H1 (cell line): ENCODE measurements around the gene LMAN1L. TPM values are rescaled to one million over a fixed set of nuclear protein-coding genes. Genes with fewer than 3 reads are reported as not detected.
A peak's percentile ranks its signal among the peaks of the same experiment; 100 is the strongest.

Experiments used
- CTCF ChIA-PET: fragments of 300-600 bp; sonication (Branson Sonifier 250); formaldehyde crosslinking; loops from one replicate; lab custom pipeline; 2021; ENCODE audit not compliant: partially characterized antibody; lab: Charles Lee
- POLR2A ChIA-PET: fragments of 300-600 bp; sonication (Branson Sonifier 250); formaldehyde crosslinking; loops from one replicate; lab custom pipeline; 2021; ENCODE audit warnings: inconsistent platforms; ENCODE audit not compliant: partially characterized antibody; lab: Charles Lee
- DNase-seq, 2 experiments: peaks; one replicate each; pipeline versions ENCODE4 v3.0.0 to v3.0.0-alpha.2; 2010 to 2022; ENCODE audit warnings: low spot score in 2 of 2, low read depth in 1 of 2, mixed read lengths in 1 of 2
- FAIRE-seq: peaks from 2 replicates; lab custom pipeline; 2011; peaks lifted over from hg19 to GRCh38; lab: Jason Lieb, UNC
- H2AFZ ChIP-seq: 2 replicates; pipeline ENCODE4 v1.8.1; 2012; ENCODE audit warnings: low read length, inconsistent platforms
- H2AK5ac ChIP-seq: 2 replicates; pipeline ENCODE4 v1.6.1; 2013; ENCODE audit warnings: low read depth, low read length
- H2BK120ac ChIP-seq: replicated peaks from 2 replicates; pipeline ENCODE3; 2013; ENCODE audit warnings: low read depth, low read length, inconsistent platforms
- H2BK12ac ChIP-seq: 2 replicates; pipeline ENCODE4 v1.6.1; 2013; ENCODE audit warnings: low read depth, low read length
- H2BK15ac ChIP-seq: 2 replicates; pipeline ENCODE4 v1.6.1; 2013; ENCODE audit warnings: low read length
- H2BK20ac ChIP-seq: 2 replicates; pipeline ENCODE4 v1.6.1; 2013; ENCODE audit warnings: low read length
- H2BK5ac ChIP-seq: 2 replicates; pipeline ENCODE4 v1.6.1; 2013; ENCODE audit warnings: low read depth, low read length
- H3K14ac ChIP-seq: 2 replicates; pipeline ENCODE4 v1.6.1; 2013; ENCODE audit warnings: inconsistent platforms; ENCODE audit not compliant: insufficient read length
- H3K18ac ChIP-seq: 2 replicates; pipeline ENCODE4 v1.6.1; 2013; ENCODE audit warnings: low read length; ENCODE audit errors: extremely low read depth
- H3K23ac ChIP-seq: 2 replicates; pipeline ENCODE4 v1.6.1; 2013; ENCODE audit warnings: inconsistent platforms; ENCODE audit not compliant: insufficient read length
- H3K23me2 ChIP-seq: 2 replicates; pipeline ENCODE4 v1.6.1; 2013; ENCODE audit warnings: low read depth, low read length
- H3K27ac ChIP-seq: 2 replicates; pipeline ENCODE4 v1.6.1; 2011; ENCODE audit warnings: low read depth, low read length, inconsistent platforms
- H3K27me3 ChIP-seq, 4 experiments: replicated peaks in 1 of 4; 1 replicate in 1 of 4; 2 replicates in 3 of 4; pipeline versions ENCODE4 v1.6.1 to v1.8.1; 2011 to 2013; ENCODE audit warnings: low read length in 3 of 4, mild to moderate bottlenecking in 3 of 4, inconsistent platforms in 2 of 4, mixed read lengths in 2 of 4, moderate library complexity in 1 of 4; ENCODE audit not compliant: control insufficient read depth in 3 of 4, insufficient read depth in 3 of 4; ENCODE audit errors: extremely low read depth in 1 of 4
- H3K36me3 ChIP-seq, 4 experiments: 2 replicates each; pipeline versions ENCODE4 v1.6.1 to v1.8.1; 2011 to 2013; ENCODE audit warnings: mild to moderate bottlenecking in 4 of 4, low read length in 3 of 4, moderate library complexity in 2 of 4, control low read depth in 1 of 4, inconsistent platforms in 1 of 4; ENCODE audit not compliant: insufficient read depth in 4 of 4, control insufficient read depth in 2 of 4
- H3K4ac ChIP-seq: replicated peaks from 2 replicates; pipeline ENCODE3; 2013; ENCODE audit warnings: low read length, low read depth, mixed read lengths, inconsistent platforms; ENCODE audit not compliant: insufficient read length
- H3K4me1 ChIP-seq, 4 experiments: replicated peaks in 1 of 4; 1 replicate in 1 of 4; 2 replicates in 3 of 4; pipeline versions ENCODE4 v1.6.1 to v1.8.1; 2011 to 2013; ENCODE audit warnings: low read length in 3 of 4, inconsistent platforms in 2 of 4, mixed read lengths in 1 of 4; ENCODE audit not compliant: insufficient read depth in 4 of 4, control insufficient read depth in 3 of 4
- H3K4me2 ChIP-seq, 2 experiments: 2 replicates each; pipeline versions ENCODE4 v1.6.1 to v1.8.1; 2011 to 2013; ENCODE audit warnings: low read depth in 2 of 2, low read length in 2 of 2, control low read depth in 1 of 2, inconsistent platforms in 1 of 2, mild to moderate bottlenecking in 1 of 2; ENCODE audit not compliant: insufficient read depth in 1 of 2
- H3K4me3 ChIP-seq, 4 experiments: fragments of 200-600, 300-600 bp in 1 of 4; sonication (generic), shearing (Covaris generic), sonication (Bioruptor Twin) in 1 of 4; 2 replicates each; pipeline versions ENCODE4 v1.5.1 to v1.8.1; 2011 to 2016; ENCODE audit warnings: low read length in 4 of 4, low read depth in 3 of 4, control low read depth in 2 of 4, inconsistent platforms in 2 of 4, mild to moderate bottlenecking in 2 of 4, mixed read lengths in 1 of 4, moderate library complexity in 1 of 4; ENCODE audit not compliant: insufficient read depth in 2 of 4; ENCODE audit errors: extremely low read depth in 1 of 4
- H3K56ac ChIP-seq: replicated peaks from 2 replicates; pipeline ENCODE3; 2013; ENCODE audit warnings: low read depth, mild to moderate bottlenecking, mixed read lengths, low read length, inconsistent platforms; ENCODE audit not compliant: insufficient read length
- H3K79me1 ChIP-seq: 2 replicates; pipeline ENCODE4 v1.6.1; 2013; ENCODE audit warnings: low read depth, low read length, control low read depth
- H3K79me2 ChIP-seq, 2 experiments: 2 replicates each; pipeline versions ENCODE4 v1.6.1 to v1.8.1; 2012 to 2013; ENCODE audit warnings: low read length in 2 of 2, mild to moderate bottlenecking in 2 of 2, inconsistent platforms in 1 of 2; ENCODE audit not compliant: insufficient read depth in 2 of 2, control insufficient read depth in 1 of 2
- H3K9ac ChIP-seq, 4 experiments: replicated peaks in 1 of 4; 1 replicate in 1 of 4; 2 replicates in 3 of 4; pipeline versions ENCODE4 v1.6.1 to v1.8.1; 2011 to 2013; ENCODE audit warnings: low read depth in 3 of 4, low read length in 3 of 4, control low read depth in 2 of 4, mild to moderate bottlenecking in 2 of 4, moderate library complexity in 2 of 4, inconsistent platforms in 1 of 4; ENCODE audit errors: extremely low read depth in 1 of 4
- H3K9me3 ChIP-seq, 2 experiments: 2 replicates each; pipeline versions ENCODE4 v1.6.1 to v1.8.1; 2012 to 2013; ENCODE audit warnings: mild to moderate bottlenecking in 2 of 2, moderate library complexity in 2 of 2, control low read depth in 1 of 2, inconsistent platforms in 1 of 2, low read depth in 1 of 2, low read length in 1 of 2, mixed read lengths in 1 of 2; ENCODE audit not compliant: insufficient read depth in 2 of 2
- H4K20me1 ChIP-seq, 2 experiments: replicated peaks in 1 of 2; 2 replicates each; pipeline versions ENCODE3 to v1.8.1; 2011 to 2013; ENCODE audit warnings: inconsistent platforms in 2 of 2, low read length in 2 of 2, mild to moderate bottlenecking in 1 of 2; ENCODE audit not compliant: insufficient read depth in 2 of 2, control insufficient read depth in 1 of 2
- H4K5ac ChIP-seq: 2 replicates; pipeline ENCODE4 v1.6.1; 2013; ENCODE audit warnings: low read length, low read depth, mixed read lengths, inconsistent platforms; ENCODE audit not compliant: insufficient read length
- H4K8ac ChIP-seq: 2 replicates; pipeline ENCODE4 v1.8.0; 2013; ENCODE audit warnings: mild to moderate bottlenecking, moderate library complexity, low read length, inconsistent platforms; ENCODE audit not compliant: insufficient read depth; ENCODE audit errors: extremely low read depth
- H4K91ac ChIP-seq: replicated peaks from 2 replicates; pipeline ENCODE3; 2013; ENCODE audit warnings: low read length, mixed read lengths, inconsistent platforms; ENCODE audit not compliant: insufficient read length
- ASH2L ChIP-seq: fragments of 200-600, 300-600 bp; sonication (generic); IDR thresholded peaks from one replicate; pipeline ENCODE4 v1.7.1; 2017; ENCODE audit warnings: low read length
- CEBPB ChIP-seq: IDR thresholded peaks from 2 replicates; pipeline ENCODE4 v1.6.1; 2012; ENCODE audit warnings: low read depth, low read length
- HDAC2 ChIP-seq, 2 experiments: fragments of 300-600 bp in 1 of 2; sonication (generic) in 1 of 2; IDR thresholded peaks; 2 replicates each; pipeline ENCODE4 v1.6.1; 2011 to 2012; ENCODE audit warnings: low read depth in 2 of 2, low read length in 2 of 2, mild to moderate bottlenecking in 2 of 2, moderate library complexity in 2 of 2, borderline replicate concordance in 1 of 2, inconsistent platforms in 1 of 2
- KDM1A ChIP-seq: fragments of 200-600, 300-600 bp; sonication (generic); IDR thresholded peaks from 2 replicates; pipeline ENCODE4 v1.7.1; 2016; ENCODE audit warnings: mild to moderate bottlenecking, low read length, borderline replicate concordance
- KDM5A ChIP-seq: fragments of 200-600 bp; IDR thresholded peaks from 2 replicates; pipeline ENCODE4 v1.7.1; 2012; ENCODE audit warnings: mild to moderate bottlenecking, low read length, inconsistent platforms, mixed read lengths
- MAFK ChIP-seq: IDR thresholded peaks from 2 replicates; pipeline ENCODE4 v1.6.1; 2012; ENCODE audit warnings: low read depth, mild to moderate bottlenecking, improper control_type of control experiment, low read length
- RBBP5 ChIP-seq: IDR thresholded peaks from 2 replicates; pipeline ENCODE4 v1.7.1; 2012; ENCODE audit warnings: low read depth, mild to moderate bottlenecking, inconsistent platforms, low read length, moderate library complexity, borderline replicate concordance
- SP2 ChIP-seq: IDR thresholded peaks from 2 replicates; pipeline ENCODE4 v1.6.1; 2012; ENCODE audit warnings: mild to moderate bottlenecking, low read length, inconsistent platforms
- SUZ12 ChIP-seq: fragments of 200-600 bp; sonication (generic); IDR thresholded peaks from 2 replicates; pipeline ENCODE4 v1.6.1; 2012; ENCODE audit warnings: mild to moderate bottlenecking, inconsistent platforms, low read length, moderate library complexity, mixed read lengths
- TAF7 ChIP-seq: optimal IDR thresholded peaks from 2 replicates; pipeline ENCODE3; 2011; ENCODE audit warnings: low read depth, mild to moderate bottlenecking, inconsistent platforms, low read length, moderate library complexity, borderline replicate concordance
- WGBS, 2 experiments: shearing (Covaris generic) in 1 of 2; methylation state at CpG; one replicate each; pipeline versions ENCODE4 v1.1.6 to v1.1.7; 2013 to 2015; ENCODE audit warnings: low lambda C conversion rate in 2 of 2, mixed read lengths in 2 of 2, inconsistent platforms in 1 of 2, low coverage in 1 of 2, missing lambda C conversion rate in 1 of 2; ENCODE audit not compliant: insufficient replicate concordance in 2 of 2, insufficient coverage in 1 of 2, insufficient read length in 1 of 2; ENCODE audit errors: extremely low coverage in 1 of 2, missing lambda C conversion rate in 1 of 2; 5-methylcytosine and 5-hydroxymethylcytosine counted together
- polyA plus RNA-seq, 7 experiments: library from polyadenylated mRNA; depleted of rRNA in 3 of 7; stranded (reverse) in 5 of 7; unstranded in 2 of 7; fragments of >200 nt in 5 of 7; fragments of 200-250 nt in 2 of 7; gene quantifications; 1 replicate in 5 of 7; 2 replicates in 1 of 7; 4 replicates in 1 of 7; pipeline versions ENCODE4 v1.2.1 to v1.2.3, GENCODE V29; 2011 to 2013; ENCODE audit warnings: missing spikeins in 2 of 7, mixed read lengths in 2 of 7
- total RNA-seq: library from RNA; stranded (reverse); fragmentation: NEBNext Ultra II Directional; extraction: Animal tissue kit (Norgen Biotek cat#: 25700); gene quantifications from 2 replicates; pipeline ENCODE4 v1.2.1, GENCODE V29; 2021
- TF ChIP-seq, protein P1 (sequence below), 3 experiments: IDR thresholded peaks; 1 replicate in 2 of 3; 2 replicates in 1 of 3; pipeline versions ENCODE4 v1.5.1 to v1.6.1; 2011; ENCODE audit warnings: low read length in 3 of 3, mild to moderate bottlenecking in 3 of 3, inconsistent platforms in 2 of 3, low read depth in 1 of 3, moderate library complexity in 1 of 3; ENCODE audit not compliant: insufficient read depth in 1 of 3; ENCODE audit errors: control extremely low read depth in 1 of 3

LMAN1L gene
- total and polyA plus RNA-seq, 2 of the 8 experiments (the other 6 are each of a cell fraction or from before 2014, with no cell fraction given): not detected

- no peak overlapping the region for H3K9ac ChIP-seq
These were observed 23.4 kb upstream of the LMAN1L start for GRCh38 chr15:74789171-74789631.

More at GRCh38 chr15:74789171-74789631, 23.4 kb upstream of the LMAN1L start:
- no peak for TF ChIP-seq ASH2L
- TF ChIP-seq CEBPB: no peak
- no peak for TF ChIP-seq RBBP5
- TF ChIP-seq, protein P1, sequence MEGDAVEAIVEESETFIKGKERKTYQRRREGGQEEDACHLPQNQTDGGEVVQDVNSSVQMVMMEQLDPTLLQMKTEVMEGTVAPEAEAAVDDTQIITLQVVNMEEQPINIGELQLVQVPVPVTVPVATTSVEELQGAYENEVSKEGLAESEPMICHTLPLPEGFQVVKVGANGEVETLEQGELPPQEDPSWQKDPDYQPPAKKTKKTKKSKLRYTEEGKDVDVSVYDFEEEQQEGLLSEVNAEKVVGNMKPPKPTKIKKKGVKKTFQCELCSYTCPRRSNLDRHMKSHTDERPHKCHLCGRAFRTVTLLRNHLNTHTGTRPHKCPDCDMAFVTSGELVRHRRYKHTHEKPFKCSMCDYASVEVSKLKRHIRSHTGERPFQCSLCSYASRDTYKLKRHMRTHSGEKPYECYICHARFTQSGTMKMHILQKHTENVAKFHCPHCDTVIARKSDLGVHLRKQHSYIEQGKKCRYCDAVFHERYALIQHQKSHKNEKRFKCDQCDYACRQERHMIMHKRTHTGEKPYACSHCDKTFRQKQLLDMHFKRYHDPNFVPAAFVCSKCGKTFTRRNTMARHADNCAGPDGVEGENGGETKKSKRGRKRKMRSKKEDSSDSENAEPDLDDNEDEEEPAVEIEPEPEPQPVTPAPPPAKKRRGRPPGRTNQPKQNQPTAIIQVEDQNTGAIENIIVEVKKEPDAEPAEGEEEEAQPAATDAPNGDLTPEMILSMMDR (IDR thresholded peaks at IDR 0.05; ENCODE audit: control extremely low read depth in 1 of 3, insufficient read depth in 1 of 3, low read depth in 1 of 3, low read length in 3 of 3): no peak
- TF ChIP-seq HDAC2 (IDR thresholded peaks at IDR 0.05; ENCODE audit: borderline replicate concordance in 1 of 2, low read depth in 2 of 2, low read length in 2 of 2): no peak
- no peak for TF ChIP-seq KDM1A
- TF ChIP-seq SUZ12: no peak; the same call in 1 of the 2 replicates
- no peak for TF ChIP-seq TAF7
- no peak for TF ChIP-seq SP2
- no peak for TF ChIP-seq KDM5A
- TF ChIP-seq MAFK: no peak
- TF ChIP-seq, all 59 proteins: peak for 0
- no peak overlapping the region for H2BK120ac ChIP-seq
- no peak overlapping the region for H2BK5ac ChIP-seq
- peak overlapping the region in 1 of 2 experiments; percentile 15; a peak in 1 of 4 replicates for H3K4me2 ChIP-seq
- peaks cover 33 to 58% of the 10 kb centered on the region in 2 experiments for H4K20me1 ChIP-seq
- peaks cover 30% of the 10 kb centered on the region for H3K79me1 ChIP-seq
- no peak overlapping the region for H3K56ac ChIP-seq
- no peaks in the 10 kb centered on the region for H3K9me3 ChIP-seq
- H2BK12ac ChIP-seq: no peak overlapping the region
- H3K27me3 ChIP-seq: no peaks in the 10 kb centered on the region
- no peak overlapping the region for H3K27ac ChIP-seq
- no peak overlapping the region for H3K23ac ChIP-seq
- H4K8ac ChIP-seq: no peak overlapping the region; the same call in 1 of the 2 replicates
- POLR2A ChIA-PET: interaction anchor here (4.5 kb wide), 1 partner anchor 10 kb away, joined by 20 read pairs; no protein-coding TSS in a partner anchor
- FAIRE-seq: no peak
- no peak overlapping the region for H3K4ac ChIP-seq
- CTCF ChIA-PET: interaction anchor here (0.6 to 53.7 kb wide), 11 partner anchors 7 to 464 kb away, joined by 3 to 1439 read pairs (median 5); partner anchors contain the start of genes CLK3, CSK, CYP1A1 and LMAN1L
- H2BK20ac ChIP-seq: no peak overlapping the region
- no peak overlapping the region for H3K18ac ChIP-seq
- no peak overlapping the region for H2BK15ac ChIP-seq
- peaks cover 4 to 28% (median 14%) of the 10 kb centered on the region in 4 experiments for H3K4me1 ChIP-seq
- H3K36me3 ChIP-seq: no peaks in the 10 kb centered on the region
- H3K23me2 ChIP-seq: no peaks in the 10 kb centered on the region
- H4K91ac ChIP-seq: no peak overlapping the region
- H2AK5ac ChIP-seq: no peak overlapping the region
- peaks cover 0 to 7% of the 10 kb centered on the region in 2 experiments; a peak in 1 of 4 replicates for H3K79me2 ChIP-seq
- no peak overlapping the region for H3K14ac ChIP-seq
- DNase-seq: no peak
- no peak overlapping the region for H3K4me3 ChIP-seq
- WGBS, 2 experiments: 81% methylated on average over 14 of the region's 14 CpGs; no CpG with 5 or more reads in 1 of the 2 experiments
- no peak overlapping the region for H2AFZ ChIP-seq
- H4K5ac ChIP-seq: no peak overlapping the region
